HepG2 (cell line): Measurements from ENCODE around the gene TAGLN2. TPM values are rescaled to one million over a fixed set of nuclear protein-coding genes. Genes with fewer than 3 reads are reported as not detected.

Experiments used
- ATAC-seq: fragments of 200-7000 bp; cut with Tn5 transposase; 3 replicates; pipeline ENCODE4 v1.9.1; 2020; ENCODE audit warnings: mild to moderate bottlenecking, moderate library complexity
- BruUV-seq: library from RNA; stranded (reverse); fragments of 400-500 nt; replicated peaks from 2 replicates; lab custom pipeline; 2021; lab: Mats Ljungman, UMichigan
- CTCF ChIA-PET: fragments of 300-600 bp; formaldehyde crosslinking; extraction: SDS; loops from one replicate; lab custom pipeline; 2021; ENCODE audit warnings: low total read pairs, inconsistent platforms, low intra/inter-chr PET ratio; lab: Yijun Ruan, JAX
- POLR2A ChIA-PET: fragments of 350-600 bp; sonication (Branson Sonifier 250); formaldehyde crosslinking; loops from one replicate; lab custom pipeline; 2020; ENCODE audit warnings: antibody characterized with exemption, inconsistent platforms; lab: Yijun Ruan, JAX
- DNase-seq: peaks from one replicate; pipeline ENCODE4 v3.0.0-alpha.2; 2015; ENCODE audit warnings: low spot score
- FAIRE-seq: peaks from 3 replicates; lab custom pipeline; 2011; peaks lifted over from hg19 to GRCh38; lab: Jason Lieb, UNC
- H2AFZ ChIP-seq: one replicate; pipeline ENCODE4 v1.6.1; 2011; ENCODE audit warnings: low read length, inconsistent platforms
- H3K27ac ChIP-seq: fragments of 300-600 bp; 3 replicates; pipeline ENCODE4 v1.8.0; 2011; ENCODE audit warnings: mixed run types, mild to moderate bottlenecking, mixed read lengths, low read length, inconsistent platforms; ENCODE audit not compliant: insufficient read depth; ENCODE audit errors: extremely low read length
- H3K27me3 ChIP-seq, 2 experiments: fragments of 200-600 bp in 1 of 2; 2 replicates in 1 of 2; 3 replicates in 1 of 2; pipeline versions ENCODE4 v1.6.0 to v1.8.0; 2011; ENCODE audit warnings: low read length in 2 of 2, mild to moderate bottlenecking in 2 of 2, moderate library complexity in 2 of 2, inconsistent platforms in 1 of 2; ENCODE audit not compliant: insufficient read depth in 2 of 2, control insufficient read depth in 1 of 2
- H3K36me3 ChIP-seq, 2 experiments: fragments of 200-600 bp in 1 of 2; replicated peaks in 1 of 2; 2 replicates in 1 of 2; 3 replicates in 1 of 2; pipeline versions ENCODE4 v1.5.1 to v1.8.0; 2011; ENCODE audit warnings: low read length in 2 of 2, inconsistent platforms in 1 of 2; ENCODE audit not compliant: insufficient read depth in 2 of 2, control insufficient read depth in 1 of 2
- H3K4me1 ChIP-seq: 2 replicates; pipeline ENCODE4 v1.5.1; 2012; ENCODE audit warnings: low read length, inconsistent platforms; ENCODE audit not compliant: insufficient read depth
- H3K4me2 ChIP-seq: 2 replicates; pipeline ENCODE4 v1.6.0; 2011; ENCODE audit warnings: low read depth, low read length, inconsistent platforms
- H3K4me3 ChIP-seq, 3 experiments: fragments of 200-600 bp in 1 of 3; sonication (generic), shearing (Covaris generic) in 1 of 3; replicated peaks in 1 of 3; 2 replicates each; pipeline ENCODE4 v1.5.1; 2011 to 2016; ENCODE audit warnings: low read length in 3 of 3, inconsistent platforms in 2 of 3, low read depth in 2 of 3, mild to moderate bottlenecking in 2 of 3, control low read depth in 1 of 3, mixed read lengths in 1 of 3; ENCODE audit not compliant: insufficient read depth in 1 of 3
- H3K79me2 ChIP-seq: one replicate; pipeline ENCODE4 v1.6.1; 2011; ENCODE audit warnings: low read length, inconsistent platforms; ENCODE audit not compliant: insufficient read depth
- H3K9ac ChIP-seq: 2 replicates; pipeline ENCODE4 v1.6.0; 2011; ENCODE audit warnings: mild to moderate bottlenecking, low read depth, low read length, inconsistent platforms; ENCODE audit not compliant: insufficient read depth
- H3K9me3 ChIP-seq: 2 replicates; pipeline ENCODE4 v1.5.1; 2012; ENCODE audit warnings: mild to moderate bottlenecking, low read length
- H4K20me1 ChIP-seq: 2 replicates; pipeline ENCODE4 v1.6.0; 2011; ENCODE audit warnings: inconsistent platforms, mild to moderate bottlenecking, low read length, moderate library complexity; ENCODE audit not compliant: insufficient read depth
- FOSL1 ChIP-seq: sonication (generic); formaldehyde crosslinking; IDR thresholded peaks from 2 replicates; pipeline ENCODE4 v1.9.0; 2021; ENCODE audit warnings: missing genetic modification reagents, borderline replicate concordance
- HNRNPL ChIP-seq: fragments of 200-400 bp; formaldehyde crosslinking; IDR thresholded peaks from 2 replicates; pipeline ENCODE4 v1.6.1; 2017; ENCODE audit warnings: mild to moderate bottlenecking, low read depth, low read length
- MXD4 ChIP-seq: IDR thresholded peaks from 2 replicates; pipeline ENCODE4 v1.6.1; 2016; ENCODE audit warnings: mild to moderate bottlenecking, missing biosample characterization, missing genetic modification reagents
- NFIC ChIP-seq: IDR thresholded peaks from 2 replicates; pipeline ENCODE4 v1.6.1; 2012; ENCODE audit warnings: mild to moderate bottlenecking, low read length, inconsistent platforms
- SNAPC2 ChIP-seq: sonication (generic); formaldehyde crosslinking; IDR thresholded peaks from 2 replicates; pipeline ENCODE4 v1.8.1; 2022; ENCODE audit warnings: mild to moderate bottlenecking, missing genetic modification reagents
- ZBTB7A ChIP-seq: sonication (generic); formaldehyde crosslinking; IDR thresholded peaks from 2 replicates; pipeline ENCODE4 v1.8.0; 2022; ENCODE audit warnings: mild to moderate bottlenecking, missing genetic modification reagents
- ZFP36 ChIP-seq: fragments of 150-350 bp; IDR thresholded peaks from 2 replicates; pipeline ENCODE4 v1.6.1; 2018; ENCODE audit warnings: borderline replicate concordance, low read length, low read depth; ENCODE audit not compliant: partially characterized antibody
- ZNF510 ChIP-seq: sonication (generic); formaldehyde crosslinking; IDR thresholded peaks from 2 replicates; pipeline ENCODE4 v1.4.0; 2020; ENCODE audit warnings: low read depth, mild to moderate bottlenecking, missing genetic modification reagents
- ZNF724P ChIP-seq: sonication (generic); formaldehyde crosslinking; IDR thresholded peaks from 2 replicates; pipeline ENCODE4 v1.8.0; 2022; ENCODE audit warnings: missing genetic modification reagents, borderline replicate concordance
- WGBS: methylation state at CpG from one replicate; pipeline ENCODE4 v1.1.6; 2017; ENCODE audit warnings: low lambda C conversion rate; 5-methylcytosine and 5-hydroxymethylcytosine counted together
- in situ Hi-C: cut with HindIII; loops from 2 replicates; pipeline ENCODE4 v1.10.0; 2017; ENCODE audit warnings: low pct_unique_long_range_greater_than_20kb; ENCODE audit not compliant: extremely low pct_ligation_motif_present
- intact Hi-C: fragments of 100-400 bp; cut with micrococcal nuclease; formaldehyde crosslinking; loops from one replicate; pipeline ENCODE4 v1.10.0; 2022; ENCODE audit not compliant: unreplicated experiment
- polyA plus RNA-seq, 8 experiments: library from polyadenylated mRNA; depleted of rRNA in 3 of 8; stranded (reverse) in 7 of 8; unstranded in 1 of 8; fragments of >200 nt; fragmentation: Illumina TruSeq in 4 of 8; extraction: Trizol in 4 of 8; gene quantifications; 2 replicates each; pipeline versions ENCODE4 v1.2.1 to v1.2.3, GENCODE V29; 2011 to 2016; ENCODE audit warnings: low read depth in 4 of 8, missing spikeins in 1 of 8, mixed read lengths in 1 of 8; ENCODE audit not compliant: insufficient read depth in 1 of 8
- total RNA-seq, 5 experiments: library from RNA; depleted of rRNA; stranded (reverse); fragments of >200 nt; fragmentation: Illumina TruSeq; extraction: Trizol; gene quantifications; 2 replicates each; pipeline ENCODE4 v1.2.3, GENCODE V29; 2016; ENCODE audit warnings: low read depth in 1 of 5
- TF ChIP-seq, protein P1 (sequence below): sonication (generic); formaldehyde crosslinking; IDR thresholded peaks from 2 replicates; pipeline ENCODE4 v1.8.1; 2023; ENCODE audit warnings: mild to moderate bottlenecking, moderate library complexity, missing genetic modification reagents
- TF ChIP-seq, protein P2 (sequence below): IDR thresholded peaks from 2 replicates; pipeline ENCODE4 v1.6.1; 2012; ENCODE audit warnings: low read length, improper control_type of control experiment
- TF ChIP-seq, protein P3 (sequence below), 2 experiments: sonication (generic) in 1 of 2; formaldehyde crosslinking in 1 of 2; IDR thresholded peaks; 2 replicates each; pipeline versions ENCODE4 v1.6.1 to v1.9.0; 2014 to 2022; ENCODE audit warnings: antibody characterized with exemption in 1 of 2, borderline replicate concordance in 1 of 2, inconsistent platforms in 1 of 2, low read depth in 1 of 2, missing genetic modification reagents in 1 of 2

Gene TAGLN2
- total and polyA plus RNA-seq, 2 of the 13 experiments (the other 11 are each of a cell fraction or from before 2014, with no cell fraction given), result 6.7 to 17.2 TPM

DNA sequence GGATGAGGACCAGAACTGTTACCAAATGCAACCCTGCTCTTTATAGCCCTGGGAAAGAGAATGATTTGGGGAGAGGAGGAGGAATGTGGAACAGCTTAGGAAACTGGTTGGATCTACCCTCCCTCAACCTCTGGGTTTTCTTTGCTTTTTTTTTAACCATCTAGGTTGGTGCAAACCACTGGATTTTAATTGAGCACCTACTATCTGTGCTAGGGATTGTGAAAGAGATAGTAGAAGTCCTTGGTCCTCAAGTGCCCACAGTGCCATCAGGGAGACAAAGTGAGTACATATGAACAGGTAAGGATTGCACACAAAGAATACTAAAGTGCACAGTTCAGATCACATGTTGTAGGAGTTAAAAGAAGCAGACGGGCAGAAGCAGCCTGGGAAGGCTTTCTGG is 4.7 kb downstream of the TAGLN2 start (continued):
- TF ChIP-seq, protein P1, sequence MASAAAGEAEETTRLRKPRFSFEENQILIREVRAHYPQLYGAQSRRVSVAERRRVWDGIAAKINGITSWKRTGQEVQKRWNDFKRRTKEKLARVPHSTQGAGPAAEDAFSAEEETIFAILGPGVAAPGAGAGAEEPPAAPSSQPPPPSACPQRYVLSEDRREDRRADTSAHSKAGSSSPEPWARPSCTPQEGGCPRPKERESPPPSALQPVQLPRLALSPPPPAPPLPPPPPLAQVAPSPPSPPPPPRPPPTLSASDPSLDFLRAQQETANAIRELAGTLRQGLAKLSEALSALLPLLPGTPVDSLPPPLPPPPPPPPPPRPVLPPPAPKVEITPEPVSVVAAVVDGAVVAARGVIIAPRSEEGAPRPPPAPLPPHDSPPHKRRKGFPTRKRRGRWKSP (CRISPR knock-in tag), result no peak
- no peak for TF ChIP-seq NFIC

DNA sequence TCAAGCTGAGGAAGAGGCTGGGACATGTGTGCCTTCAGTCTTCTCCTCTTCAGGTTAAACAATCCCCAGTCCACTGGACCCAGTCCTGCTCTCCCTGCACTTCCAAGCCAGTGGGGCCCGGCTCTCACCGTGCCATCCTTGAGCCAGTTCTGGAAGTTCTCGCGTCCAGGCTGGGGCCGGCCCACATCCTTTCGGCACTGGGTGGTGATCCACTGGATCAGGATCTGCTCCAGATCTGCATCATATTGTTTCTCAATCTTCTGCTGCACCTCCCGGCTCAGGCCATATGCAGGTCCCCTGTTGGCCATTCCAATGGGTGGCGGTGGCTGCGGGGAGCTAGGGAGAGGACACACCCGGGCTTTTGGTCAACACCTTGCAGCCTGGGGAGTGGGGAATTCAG is 5.1 kb downstream of the TAGLN2 start:
- Histone ChIP-seq H4K20me1 (no peaks in the 10 kb centered on the region), H3K79me2 (no peaks in the 10 kb centered on the region), H3K4me2 (no peak overlapping the region), H3K9me3 (no peaks in the 10 kb centered on the region), H2AFZ (no peak overlapping the region), H3K27me3 (peaks cover 2 to 7% of the 10 kb centered on the region in 2 experiments; a peak in 3 of 5 replicates), H3K4me3 (no peak overlapping the region), H3K4me1 (peaks cover 31% of the 10 kb centered on the region), H3K27ac (no peak overlapping the region), H3K36me3 (no peaks in the 10 kb centered on the region), H3K9ac (no peak overlapping the region)
- ChIA-PET POLR2A (no interaction called here), CTCF (no interaction called here)
- ATAC-seq, result no peak
- in situ Hi-C loops (no loop called here), intact Hi-C loops (no loop called here)
- WGBS, result 82% methylated on average over 9 of the region's 10 CpGs
- no peak for DNase-seq
- FAIRE-seq, result no peak
- no TSS peak for BruUV-seq
- no peak for TF ChIP-seq SNAPC2 (CRISPR knock-in tag)
- no peak for TF ChIP-seq ZNF510
- no peak for TF ChIP-seq MXD4
- no peak for TF ChIP-seq ZFP36
- no peak for TF ChIP-seq ZNF724P (CRISPR knock-in tag)
- TF ChIP-seq HNRNPL, result no peak
- no peak for TF ChIP-seq ZBTB7A (CRISPR knock-in tag)
- TF ChIP-seq, protein P2, sequence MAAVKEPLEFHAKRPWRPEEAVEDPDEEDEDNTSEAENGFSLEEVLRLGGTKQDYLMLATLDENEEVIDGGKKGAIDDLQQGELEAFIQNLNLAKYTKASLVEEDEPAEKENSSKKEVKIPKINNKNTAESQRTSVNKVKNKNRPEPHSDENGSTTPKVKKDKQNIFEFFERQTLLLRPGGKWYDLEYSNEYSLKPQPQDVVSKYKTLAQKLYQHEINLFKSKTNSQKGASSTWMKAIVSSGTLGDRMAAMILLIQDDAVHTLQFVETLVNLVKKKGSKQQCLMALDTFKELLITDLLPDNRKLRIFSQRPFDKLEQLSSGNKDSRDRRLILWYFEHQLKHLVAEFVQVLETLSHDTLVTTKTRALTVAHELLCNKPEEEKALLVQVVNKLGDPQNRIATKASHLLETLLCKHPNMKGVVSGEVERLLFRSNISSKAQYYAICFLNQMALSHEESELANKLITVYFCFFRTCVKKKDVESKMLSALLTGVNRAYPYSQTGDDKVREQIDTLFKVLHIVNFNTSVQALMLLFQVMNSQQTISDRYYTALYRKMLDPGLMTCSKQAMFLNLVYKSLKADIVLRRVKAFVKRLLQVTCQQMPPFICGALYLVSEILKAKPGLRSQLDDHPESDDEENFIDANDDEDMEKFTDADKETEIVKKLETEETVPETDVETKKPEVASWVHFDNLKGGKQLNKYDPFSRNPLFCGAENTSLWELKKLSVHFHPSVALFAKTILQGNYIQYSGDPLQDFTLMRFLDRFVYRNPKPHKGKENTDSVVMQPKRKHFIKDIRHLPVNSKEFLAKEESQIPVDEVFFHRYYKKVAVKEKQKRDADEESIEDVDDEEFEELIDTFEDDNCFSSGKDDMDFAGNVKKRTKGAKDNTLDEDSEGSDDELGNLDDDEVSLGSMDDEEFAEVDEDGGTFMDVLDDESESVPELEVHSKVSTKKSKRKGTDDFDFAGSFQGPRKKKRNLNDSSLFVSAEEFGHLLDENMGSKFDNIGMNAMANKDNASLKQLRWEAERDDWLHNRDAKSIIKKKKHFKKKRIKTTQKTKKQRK, result no peak
- TF ChIP-seq, protein P3, sequence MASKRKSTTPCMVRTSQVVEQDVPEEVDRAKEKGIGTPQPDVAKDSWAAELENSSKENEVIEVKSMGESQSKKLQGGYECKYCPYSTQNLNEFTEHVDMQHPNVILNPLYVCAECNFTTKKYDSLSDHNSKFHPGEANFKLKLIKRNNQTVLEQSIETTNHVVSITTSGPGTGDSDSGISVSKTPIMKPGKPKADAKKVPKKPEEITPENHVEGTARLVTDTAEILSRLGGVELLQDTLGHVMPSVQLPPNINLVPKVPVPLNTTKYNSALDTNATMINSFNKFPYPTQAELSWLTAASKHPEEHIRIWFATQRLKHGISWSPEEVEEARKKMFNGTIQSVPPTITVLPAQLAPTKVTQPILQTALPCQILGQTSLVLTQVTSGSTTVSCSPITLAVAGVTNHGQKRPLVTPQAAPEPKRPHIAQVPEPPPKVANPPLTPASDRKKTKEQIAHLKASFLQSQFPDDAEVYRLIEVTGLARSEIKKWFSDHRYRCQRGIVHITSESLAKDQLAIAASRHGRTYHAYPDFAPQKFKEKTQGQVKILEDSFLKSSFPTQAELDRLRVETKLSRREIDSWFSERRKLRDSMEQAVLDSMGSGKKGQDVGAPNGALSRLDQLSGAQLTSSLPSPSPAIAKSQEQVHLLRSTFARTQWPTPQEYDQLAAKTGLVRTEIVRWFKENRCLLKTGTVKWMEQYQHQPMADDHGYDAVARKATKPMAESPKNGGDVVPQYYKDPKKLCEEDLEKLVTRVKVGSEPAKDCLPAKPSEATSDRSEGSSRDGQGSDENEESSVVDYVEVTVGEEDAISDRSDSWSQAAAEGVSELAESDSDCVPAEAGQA (IDR thresholded peaks at IDR 0.05; ENCODE audit: low read depth), result no peak
- TF ChIP-seq, protein P3 (CRISPR knock-in tag; IDR thresholded peaks at IDR 0.05; ENCODE audit: borderline replicate concordance), result no peak
- TF ChIP-seq FOSL1 (CRISPR knock-in tag), result no peak
